IPS DF 19.7 (cell line): ENCODE data around the gene UBR3.
"Not testable (repeated sequence)": the region's sequence is repeated elsewhere in the genome, so short reads cannot be mapped to it uniquely, and the experiment has no call there.

Source experiments
- DNase-seq: peaks from one replicate; pipeline ENCODE4 v3.0.0-alpha.2; 2013; ENCODE audit warnings: low read depth, low spot score

Gene UBR3

DNA sequence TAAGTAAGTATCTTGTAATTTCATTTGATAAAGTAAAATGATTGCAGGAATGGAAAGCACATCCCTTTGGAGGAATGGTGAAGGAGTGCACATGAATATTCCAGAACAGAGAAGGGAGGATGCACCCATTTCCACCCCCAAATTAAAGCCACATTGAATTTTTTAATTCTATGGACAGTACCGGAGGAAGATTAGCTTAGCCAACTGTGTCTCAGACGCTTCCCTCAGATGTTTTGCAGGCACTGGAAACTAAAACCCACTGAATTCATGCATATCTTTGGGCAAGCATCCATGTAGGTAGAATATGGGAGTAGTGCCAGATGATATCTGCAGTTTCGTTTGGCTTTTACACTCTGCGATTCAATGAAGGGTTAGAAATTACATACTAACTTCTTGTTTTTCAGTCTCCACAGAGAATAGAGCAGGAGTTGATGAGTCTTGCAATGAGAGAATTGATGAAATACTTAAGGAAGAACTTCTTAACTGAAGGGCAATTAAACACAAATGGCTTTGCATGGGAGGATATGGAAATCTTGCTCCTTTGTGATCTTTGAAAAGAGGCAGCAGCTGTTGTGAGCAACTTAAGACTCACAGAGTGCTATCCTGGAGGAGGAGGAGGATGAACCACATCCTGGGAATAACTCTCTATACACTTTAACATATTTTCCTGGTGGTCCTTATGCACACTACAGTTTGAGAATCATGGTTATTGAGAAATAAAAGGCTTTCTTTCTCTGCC is 279.0 kb downstream of the UBR3 start:
- no peak for DNase-seq

DNA sequence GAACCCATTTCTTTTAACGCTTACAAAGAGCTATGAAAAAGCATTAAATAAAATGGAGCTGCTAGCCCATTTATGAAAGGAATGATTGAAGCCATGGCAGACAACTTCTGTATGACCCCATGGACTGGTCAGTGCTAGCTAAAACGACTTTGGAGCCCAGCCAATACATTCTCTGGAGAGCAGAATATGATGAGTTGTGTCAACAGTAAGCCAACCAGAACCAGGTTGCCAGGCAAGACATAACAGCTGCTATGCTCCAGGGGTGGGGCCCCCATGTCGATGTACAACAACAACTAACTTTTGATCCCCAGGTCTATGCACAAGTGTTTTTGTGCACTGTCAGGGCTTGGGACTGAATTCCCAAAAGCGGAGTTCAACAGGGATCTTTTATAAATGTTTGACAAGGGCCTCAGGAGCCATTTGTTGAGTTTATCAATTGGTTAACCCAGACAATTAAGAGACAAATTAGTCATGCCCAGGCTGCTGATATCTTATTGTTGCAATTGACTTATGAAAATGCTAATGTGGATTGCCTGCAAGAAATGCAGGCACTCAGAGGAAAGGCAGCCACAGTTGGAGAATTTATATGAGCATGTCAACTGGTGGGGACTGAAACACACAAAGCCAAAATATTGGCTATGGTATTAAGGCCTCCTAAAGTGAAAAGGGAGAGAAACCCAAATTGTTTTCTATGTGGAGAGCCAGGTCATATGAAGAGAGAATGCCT is 286.1 kb downstream of the UBR3 start:
- no peak for DNase-seq

DNA sequence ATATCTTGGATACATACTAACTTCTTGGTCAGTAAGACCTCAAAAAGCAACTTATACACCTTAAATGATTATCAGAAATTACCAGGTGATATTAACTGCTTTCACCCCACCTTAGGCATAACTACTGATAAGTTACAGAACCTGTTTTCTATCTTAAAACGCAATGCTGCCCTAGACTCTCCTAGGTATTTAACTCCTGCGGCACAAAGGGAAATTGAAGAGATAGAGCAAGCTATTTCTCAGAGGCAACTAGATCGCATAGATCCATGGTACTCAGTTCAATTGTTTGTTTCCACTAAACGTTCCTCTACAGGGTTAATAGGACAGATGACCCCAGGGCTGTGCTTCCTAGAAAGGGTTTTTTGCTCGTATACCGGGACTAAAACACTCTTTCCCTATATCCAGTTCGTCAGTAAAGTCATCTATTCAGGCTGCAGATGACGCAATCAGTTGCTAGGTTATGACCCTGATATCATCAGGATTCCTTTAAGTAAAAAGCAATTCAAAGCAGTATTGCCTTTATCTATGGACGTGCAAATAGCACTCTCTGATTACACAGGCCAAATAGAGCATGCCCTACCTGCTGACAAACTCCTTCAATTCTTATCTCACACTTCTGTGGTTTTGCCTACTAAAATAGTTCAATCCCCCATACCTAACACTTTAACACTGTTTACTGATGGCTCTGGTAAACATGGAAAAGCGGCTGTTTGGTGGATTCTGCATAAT is 288.4 kb downstream of the UBR3 start:
- DNase-seq, result no peak

DNA sequence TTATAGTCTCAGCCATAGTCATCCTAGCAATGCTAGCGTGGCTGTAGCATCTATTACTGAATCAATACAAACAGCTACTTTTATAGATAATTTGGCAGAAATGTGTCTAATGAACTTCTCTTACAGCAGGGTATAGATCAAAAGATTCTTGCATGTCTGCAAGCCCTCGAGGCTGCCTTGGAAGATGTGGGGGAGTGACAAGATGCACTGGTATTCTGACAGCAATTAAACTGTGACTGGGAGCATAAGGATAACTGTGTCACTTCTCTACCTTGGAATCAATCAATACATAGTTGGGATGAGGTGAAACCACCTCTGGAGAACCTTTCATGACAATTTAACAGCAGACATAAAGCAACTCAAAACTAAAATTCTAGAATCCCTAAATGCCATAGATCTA is 291.4 kb downstream of the UBR3 start:
- DNase-seq, result no peak

DNA sequence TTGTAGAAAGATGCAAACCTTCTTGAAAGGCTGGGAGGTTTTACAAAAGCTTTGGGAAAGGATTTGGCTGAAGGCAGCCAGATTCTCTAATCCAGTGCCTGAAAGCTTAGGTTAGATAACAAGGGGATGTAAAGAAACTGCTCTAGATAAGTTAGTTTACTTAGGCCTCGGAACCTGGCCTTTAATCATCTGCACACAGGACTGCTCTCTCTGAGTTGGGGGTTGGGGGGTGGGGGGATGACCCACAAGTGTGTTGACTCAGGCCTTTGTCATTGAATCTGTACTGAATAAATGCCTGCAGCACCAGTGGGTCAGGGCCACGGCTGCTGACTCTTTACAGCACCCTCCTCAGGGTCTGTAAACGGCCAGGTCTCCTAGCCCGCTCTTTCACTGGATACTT is 292.1 kb downstream of the UBR3 start:
- not testable (repeated sequence) for DNase-seq

DNA sequence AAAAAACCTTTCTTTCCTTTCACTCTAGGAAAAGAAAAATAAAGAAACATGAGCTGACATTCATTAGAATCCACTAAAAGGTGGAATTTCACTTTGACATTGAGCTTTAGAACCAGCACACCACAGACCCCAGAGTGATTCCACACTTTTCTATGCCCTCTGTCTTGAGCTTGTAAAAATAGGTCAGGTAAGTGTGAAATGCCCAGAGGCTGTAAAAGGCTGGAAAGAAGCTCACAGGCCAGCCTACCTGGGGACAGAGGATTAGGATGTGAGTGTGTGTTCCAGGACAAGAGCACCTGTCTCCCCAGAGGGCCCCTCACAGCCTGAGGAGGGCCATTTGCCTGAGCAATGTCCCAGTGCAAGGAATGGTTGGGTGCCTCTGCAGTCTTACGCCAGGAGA is 294.4 kb downstream of the UBR3 start:
- DNase-seq, result no peak

DNA sequence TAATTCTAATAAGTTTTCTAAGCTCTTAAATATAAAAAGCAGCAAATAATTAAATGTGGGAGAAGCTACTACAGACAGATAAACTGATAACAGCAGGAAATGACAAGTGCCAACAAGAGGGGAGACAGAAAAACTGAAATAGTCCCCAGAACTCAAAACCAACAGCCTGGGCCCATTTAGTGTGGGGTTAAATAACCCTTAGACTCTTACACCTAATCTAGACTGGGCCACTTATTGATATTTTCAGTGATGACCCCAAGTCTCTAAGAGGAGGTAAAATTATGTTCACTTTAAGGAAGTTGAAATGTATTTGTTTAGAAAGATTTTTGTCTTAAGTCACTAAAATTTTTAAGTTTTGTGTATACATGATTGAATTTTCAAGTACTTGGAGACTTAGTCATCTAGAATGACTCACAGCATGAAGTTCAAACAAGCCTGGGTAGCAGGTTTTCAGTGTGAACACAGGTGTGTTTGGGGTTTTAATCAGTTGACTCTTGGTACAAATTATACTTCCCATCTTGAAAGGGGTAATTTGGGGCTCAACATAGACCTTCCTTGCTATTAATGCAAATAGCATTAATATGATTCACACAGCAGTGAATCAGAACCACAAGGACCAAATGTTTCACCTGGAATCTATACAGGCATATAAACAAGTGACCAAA is 295.8 kb downstream of the UBR3 start:
- no peak for DNase-seq

DNA sequence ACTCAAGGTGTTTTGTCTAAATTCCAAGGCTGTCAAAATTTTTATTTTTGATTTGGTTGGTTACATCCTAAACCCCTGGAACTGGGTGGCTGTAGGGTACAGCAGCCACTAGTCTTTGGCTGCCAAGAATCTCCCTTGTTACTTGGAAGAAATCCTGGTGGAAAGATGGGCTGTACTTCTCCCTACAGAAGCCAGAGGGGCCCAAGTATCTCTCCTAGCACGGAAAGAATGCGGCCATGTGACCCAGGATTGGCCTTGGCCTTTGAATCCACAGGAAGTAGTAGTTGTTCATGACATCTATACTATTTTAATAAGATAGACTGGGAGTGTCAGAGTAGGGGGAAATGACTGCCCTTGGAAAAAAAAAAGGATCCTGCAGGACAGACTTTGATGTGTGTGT is 296.3 kb downstream of the UBR3 start:
- DNase-seq, result peak; percentile 38

DNA sequence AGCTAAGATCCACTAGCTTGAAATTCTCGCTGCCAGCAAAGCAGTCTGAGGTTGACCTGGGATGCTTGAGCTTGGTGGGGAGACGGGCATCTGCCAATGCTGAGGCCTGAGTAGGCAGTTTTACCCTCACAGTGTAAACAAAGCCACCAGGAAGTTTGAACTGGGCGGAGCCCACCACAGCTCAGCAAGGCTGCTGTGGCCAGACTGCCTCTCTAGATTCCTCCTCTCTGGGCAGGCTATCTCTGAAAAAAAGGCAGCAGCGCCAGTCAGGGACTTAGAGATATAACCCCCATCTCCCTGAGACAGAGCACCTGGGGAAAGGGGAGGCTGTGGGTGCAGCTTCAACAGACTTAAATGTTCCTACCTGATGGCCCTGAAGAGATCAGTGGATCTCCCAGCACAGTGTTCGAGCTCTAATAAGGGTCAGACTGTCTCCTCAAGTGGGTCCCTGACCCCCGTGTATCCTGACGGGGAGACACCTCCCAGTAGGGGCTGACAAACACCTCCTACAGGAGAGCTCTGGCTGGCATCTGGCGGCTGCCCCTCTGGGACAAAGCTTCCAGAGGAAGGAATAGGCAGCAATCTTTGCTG is 299.0 kb downstream of the UBR3 start:
- not testable (repeated sequence) for DNase-seq
